NCI-H2081 (cell line): ENCODE data around the gene LDLRAP1.

Experiments
- DNase-seq, 2 experiments: peaks; one replicate each; lab custom pipeline; 2025; lab: John Stamatoyannopoulos, UW

Gene LDLRAP1

GRCh38 chr1:25607123-25607522 lies 63.7 kb downstream of the LDLRAP1 start:
- no peak for DNase-seq

- DNase-seq: peak; percentile 77 to 80
These were observed 65.2 kb downstream of the LDLRAP1 start for GRCh38 chr1:25608488-25609178.

GRCh38 chr1:25609921-25610320 lies 66.5 kb downstream of the LDLRAP1 start:
- no peak for DNase-seq

GRCh38 chr1:25610822-25611630 lies 67.6 kb downstream of the LDLRAP1 start:
- DNase-seq: no peak

- no peak for DNase-seq
These were observed 68.4 kb downstream of the LDLRAP1 start for GRCh38 chr1:25611843-25612242.

- no peak for DNase-seq
These were observed 69.0 kb downstream of the LDLRAP1 start for GRCh38 chr1:25612421-25612820.

- DNase-seq: no peak
These were observed 69.7 kb downstream of the LDLRAP1 start for GRCh38 chr1:25613091-25613490.

GRCh38 chr1:25614501-25615171 lies 71.2 kb downstream of the LDLRAP1 start:
- DNase-seq: no peak

GRCh38 chr1:25615172-25615541 lies 71.8 kb downstream of the LDLRAP1 start:
- no peak for DNase-seq

GRCh38 chr1:25615563-25616094 lies 72.2 kb downstream of the LDLRAP1 start:
- no peak for DNase-seq

- DNase-seq: peak; percentile 93 to 94
These were observed 72.9 kb downstream of the LDLRAP1 start, which contains the start of gene MAN1C1 for GRCh38 chr1:25616095-25616986. TSS of gene MAN1C1 (plus strand) at chr1:25616791. CDS start at chr1:25617798, 1,007 bp downstream.

- DNase-seq: no peak
These were observed 73.7 kb downstream of the LDLRAP1 start for GRCh38 chr1:25616987-25617624.

- no peak for DNase-seq
These were observed 74.4 kb downstream of the LDLRAP1 start for GRCh38 chr1:25617625-25618432.

GRCh38 chr1:25618433-25618808 lies 75.0 kb downstream of the LDLRAP1 start:
- DNase-seq: no peak
